IMR-90 (cell line): ENCODE measurements around the gene CTDSP2. TPM values are rescaled to one million over a fixed set of nuclear protein-coding genes. Genes with fewer than 3 reads are reported as not detected.
A peak's percentile ranks its signal among the peaks of the same experiment; 100 is the strongest.

Source experiments
- ATAC-seq: fragments of 200-7000 bp; cut with Tn5 transposase; 2 replicates; pipeline ENCODE4 v1.9.1; 2020; ENCODE audit warnings: low read depth, mild to moderate bottlenecking, moderate library complexity
- BruUV-seq: library from RNA; stranded (reverse); fragments of 400-500 nt; replicated peaks from 2 replicates; lab custom pipeline; 2021; lab: Mats Ljungman, UMichigan
- CTCF ChIA-PET: fragments of 300-600 bp; formaldehyde crosslinking; extraction: SDS; loops from one replicate; lab custom pipeline; 2021; ENCODE audit warnings: antibody characterized with exemption; lab: Yijun Ruan, JAX
- POLR2A ChIA-PET: fragments of 300-600 bp; sonication (Branson Sonifier 250); formaldehyde crosslinking; loops from one replicate; lab custom pipeline; 2022; ENCODE audit warnings: antibody characterized with exemption; ENCODE audit not compliant: unreplicated experiment; lab: Charles Lee
- DNase-seq: peaks from one replicate; pipeline ENCODE4 v3.0.0; 2013
- H2AFZ ChIP-seq: replicated peaks from 2 replicates; pipeline ENCODE3; 2013; ENCODE audit warnings: low read length, mild to moderate bottlenecking; ENCODE audit not compliant: poor library complexity
- H2AK5ac ChIP-seq: 2 replicates; pipeline ENCODE4 v1.6.1; 2013; ENCODE audit warnings: low read depth, low read length, inconsistent platforms
- H2AK9ac ChIP-seq: replicated peaks from 2 replicates; pipeline ENCODE3; 2013; ENCODE audit warnings: mild to moderate bottlenecking, low read depth, low read length, moderate library complexity; ENCODE audit not compliant: poor library complexity
- H2BK120ac ChIP-seq: 2 replicates; pipeline ENCODE4 v1.6.1; 2013; ENCODE audit warnings: low read depth, low read length, inconsistent platforms
- H2BK15ac ChIP-seq: 3 replicates; pipeline ENCODE4 v1.6.1; 2013; ENCODE audit warnings: low read depth, low read length, inconsistent platforms
- H2BK20ac ChIP-seq: 2 replicates; pipeline ENCODE4 v1.6.1; 2013; ENCODE audit warnings: low read depth, mild to moderate bottlenecking, inconsistent platforms, low read length, moderate library complexity
- H2BK5ac ChIP-seq: 2 replicates; pipeline ENCODE4 v1.6.1; 2013; ENCODE audit warnings: mild to moderate bottlenecking, low read depth, low read length, inconsistent platforms; ENCODE audit not compliant: poor library complexity, severe bottlenecking
- H3K14ac ChIP-seq: replicated peaks from 2 replicates; pipeline ENCODE4 v1.6.1; 2013; ENCODE audit warnings: low read depth, low read length, inconsistent platforms
- H3K18ac ChIP-seq: 2 replicates; pipeline ENCODE4 v1.6.1; 2013; ENCODE audit warnings: low read depth, low read length, control low read depth
- H3K23ac ChIP-seq: 2 replicates; pipeline ENCODE4 v1.6.1; 2013; ENCODE audit warnings: low read depth, low read length, inconsistent platforms
- H3K27ac ChIP-seq: 2 replicates; pipeline ENCODE4 v1.5.1; 2013; ENCODE audit warnings: mild to moderate bottlenecking, control low read depth, low read length; ENCODE audit not compliant: insufficient read depth
- H3K27me3 ChIP-seq: 2 replicates; pipeline ENCODE4 v1.6.1; 2013; ENCODE audit warnings: low read length; ENCODE audit not compliant: control insufficient read depth, insufficient read depth
- H3K36me3 ChIP-seq: 2 replicates; pipeline ENCODE4 v1.6.1; 2013; ENCODE audit warnings: low read length, mixed read lengths; ENCODE audit not compliant: control insufficient read depth, insufficient read depth
- H3K4ac ChIP-seq: 2 replicates; pipeline ENCODE4 v1.6.1; 2013; ENCODE audit warnings: low read depth, low read length, inconsistent platforms
- H3K4me1 ChIP-seq: 2 replicates; pipeline ENCODE4 v1.6.1; 2013; ENCODE audit warnings: low read length, mixed read lengths; ENCODE audit not compliant: control insufficient read depth, insufficient read depth
- H3K4me2 ChIP-seq: 2 replicates; pipeline ENCODE4 v1.6.1; 2013; ENCODE audit warnings: low read depth, mild to moderate bottlenecking, control low read depth, low read length, moderate library complexity
- H3K4me3 ChIP-seq: 2 replicates; pipeline ENCODE4 v1.5.1; 2013; ENCODE audit warnings: low read depth, mild to moderate bottlenecking, control low read depth, low read length, moderate library complexity; ENCODE audit not compliant: insufficient read depth
- H3K56ac ChIP-seq: 2 replicates; pipeline ENCODE4 v1.6.1; 2013; ENCODE audit warnings: low read length, inconsistent platforms; ENCODE audit not compliant: insufficient read depth; ENCODE audit errors: extremely low read depth
- H3K79me1 ChIP-seq, 2 experiments: 2 replicates each; pipeline ENCODE4 v1.6.1; 2013; ENCODE audit warnings: low read length in 2 of 2, inconsistent platforms in 1 of 2, low read depth in 1 of 2
- H3K9ac ChIP-seq: 2 replicates; pipeline ENCODE4 v1.6.1; 2013; ENCODE audit warnings: low read depth, low read length, control low read depth
- H3K9me1 ChIP-seq: 2 replicates; pipeline ENCODE4 v1.6.1; 2013; ENCODE audit warnings: low read length, inconsistent platforms; ENCODE audit not compliant: insufficient read depth
- H3K9me3 ChIP-seq: 2 replicates; pipeline ENCODE4 v1.6.1; 2013; ENCODE audit warnings: low read length; ENCODE audit not compliant: control insufficient read depth, insufficient read depth
- H4K20me1 ChIP-seq: 2 replicates; pipeline ENCODE4 v1.6.1; 2013; ENCODE audit warnings: low read length, inconsistent platforms; ENCODE audit not compliant: insufficient read depth
- H4K5ac ChIP-seq: 2 replicates; pipeline ENCODE4 v1.6.1; 2013; ENCODE audit warnings: mild to moderate bottlenecking, low read depth, low read length, control low read depth
- H4K8ac ChIP-seq, 2 experiments: 2 replicates each; pipeline ENCODE4 v1.6.1; 2013; ENCODE audit warnings: low read depth in 2 of 2, low read length in 2 of 2, control low read depth in 1 of 2, inconsistent platforms in 1 of 2
- H4K91ac ChIP-seq: 2 replicates; pipeline ENCODE4 v1.6.1; 2013; ENCODE audit warnings: low read depth, low read length, inconsistent platforms; ENCODE audit not compliant: insufficient read depth
- CEBPB ChIP-seq: IDR thresholded peaks from 2 replicates; pipeline ENCODE4 v1.6.1; 2012; ENCODE audit warnings: low read depth, low read length, improper control_type of control experiment
- FOS ChIP-seq: fragments of 150-350 bp; IDR thresholded peaks from 2 replicates; pipeline ENCODE4 v1.6.1; 2016; ENCODE audit warnings: low read depth, low read length
- POLR2A ChIP-seq: IDR thresholded peaks from 2 replicates; pipeline ENCODE4 v1.6.1; 2012; ENCODE audit warnings: mild to moderate bottlenecking, low read depth, low read length
- RAD21 ChIP-seq: IDR thresholded peaks from 2 replicates; pipeline ENCODE4 v1.6.1; 2012; ENCODE audit warnings: low read length, improper control_type of control experiment
- RFX5 ChIP-seq: IDR thresholded peaks from 2 replicates; pipeline ENCODE4 v1.8.0; 2012; ENCODE audit warnings: low read depth, mild to moderate bottlenecking, low read length, moderate library complexity
- SMC3 ChIP-seq: fragments of 150-350 bp; IDR thresholded peaks from 2 replicates; pipeline ENCODE4 v1.6.1; 2016; ENCODE audit warnings: low read depth, mild to moderate bottlenecking, antibody characterized with exemption, low read length, moderate library complexity
- WGBS, 2 experiments: methylation state at CpG; one replicate each; pipeline versions ENCODE4 v1.1.5 to v1.1.7; 2013; ENCODE audit warnings: missing lambda C conversion rate in 2 of 2; ENCODE audit not compliant: insufficient read length in 1 of 2; ENCODE audit errors: extremely low coverage in 2 of 2; 5-methylcytosine and 5-hydroxymethylcytosine counted together
- dilution Hi-C: fragments of 300-500 bp; cut with HindIII; formaldehyde crosslinking; loops from one replicate; pipeline ENCODE4 v1.14.3; 2018; ENCODE audit warnings: low sequenced_read_pairs; ENCODE audit not compliant: unreplicated experiment
- in situ Hi-C: fragments of 300-500 bp; cut with MboI; formaldehyde crosslinking; loops from 3 replicates; pipeline ENCODE4 v1.14.3; 2019; ENCODE audit warnings: low sequenced_read_pairs, inconsistent platforms, mixed read lengths
- intact Hi-C: fragments of 100-400 bp; cut with micrococcal nuclease; formaldehyde crosslinking; loops from 2 replicates; pipeline ENCODE4 v1.10.0; 2022
- polyA plus RNA-seq, 3 experiments: library from polyadenylated mRNA; depleted of rRNA; stranded (reverse); fragments of >200 nt; gene quantifications; 2 replicates each; pipeline ENCODE4 v1.2.3, GENCODE V29; 2012; ENCODE audit warnings: low replicate concordance in 1 of 3
- total RNA-seq: library from RNA; depleted of rRNA; stranded (reverse); fragments of >200 nt; gene quantifications from 2 replicates; pipeline ENCODE4 v1.2.3, GENCODE V29; 2012

CTDSP2 gene
- total and polyA plus RNA-seq, 2 of the 4 experiments (the other 2 are of a cell fraction) = 114 to 156 TPM

DNA sequence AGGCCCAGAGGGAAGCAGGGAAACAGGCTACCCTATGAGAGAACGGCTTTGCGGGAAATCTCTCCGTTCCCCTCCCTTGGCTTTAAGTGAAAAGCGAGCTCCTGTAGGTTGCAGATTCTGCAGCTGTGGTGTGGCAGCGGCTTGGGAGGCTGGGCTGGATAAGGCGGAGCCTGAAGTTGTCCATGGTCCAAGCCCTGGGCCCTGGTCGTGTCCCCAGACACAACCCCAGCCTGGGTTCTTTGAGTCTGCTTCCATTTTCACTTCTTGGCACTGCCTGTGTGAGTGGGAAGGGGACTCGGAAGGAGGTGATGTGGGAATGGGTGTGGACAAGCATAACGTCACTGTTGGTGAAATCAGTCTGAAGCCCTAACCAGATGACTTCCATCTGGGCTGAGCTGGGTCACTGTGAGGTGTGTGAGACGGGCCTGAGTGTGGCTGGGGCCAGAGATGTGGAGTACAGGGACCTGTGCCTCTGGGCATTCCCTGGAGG is 43.0 kb upstream of the CTDSP2 start:
- peak overlapping the region; percentile 93 for H2BK5ac ChIP-seq
- H2AK5ac ChIP-seq = peak overlapping the region; percentile 99
- H3K4ac ChIP-seq = peak overlapping the region; percentile 99
- H3K4me2 ChIP-seq = peak overlapping the region; percentile 63
- peaks cover 3 to 52% of the 10 kb centered on the region in 2 experiments; a peak in 3 of 4 replicates for H3K79me1 ChIP-seq
- intact Hi-C loops = loop anchor here (2.0 kb wide), 1 partner anchor 25 kb away; no protein-coding TSS in a partner anchor
- 14% methylated on average over 6 of the region's 10 CpGs; no CpG with 5 or more reads in 1 of the 2 experiments for WGBS, 2 experiments
- peak overlapping the region; percentile 94 for H4K91ac ChIP-seq
- in situ Hi-C loops = no loop called here
- BruUV-seq = no TSS peak
- peak; percentile 36 for ATAC-seq
- no peaks in the 10 kb centered on the region for H3K36me3 ChIP-seq
- no peaks in the 10 kb centered on the region for H4K20me1 ChIP-seq
- H3K18ac ChIP-seq = peak overlapping the region; percentile 84
- peaks cover 45% of the 10 kb centered on the region for H3K4me1 ChIP-seq
- H3K27me3 ChIP-seq = no peaks in the 10 kb centered on the region
- H3K9ac ChIP-seq = peak overlapping the region; percentile 67
- ChIA-PET CTCF (interaction anchor here (0.6 kb wide), 1 partner anchor 17 kb away, joined by 4 read pairs; no protein-coding TSS in a partner anchor), POLR2A (interaction anchor here (0.5 to 1.0 kb wide), 5 partner anchors 11 to 31 kb away, joined by 3 to 15 read pairs (median 3); no protein-coding TSS in a partner anchor)
- H4K5ac ChIP-seq = peak overlapping the region; percentile 77
- peak overlapping the region; percentile 92 for H2AK9ac ChIP-seq
- peak overlapping the region; percentile 89; the same call in 2 of the 3 replicates for H2BK15ac ChIP-seq
- TF ChIP-seq SMC3 = 0 out of 2 replicates have a peak, but pooled peaks have one; percentile 7
- TF ChIP-seq FOS = peak; percentile 13; the same call in 1 of the 2 replicates
- TF ChIP-seq RAD21 = no peak
- TF ChIP-seq RFX5 = no peak
- TF ChIP-seq POLR2A = 0 out of 2 replicates have a peak, but pooled peaks have one; percentile 33
- peak; percentile 50; the same call in 1 of the 2 replicates for TF ChIP-seq CEBPB
- peak overlapping the region; percentile 5; the same call in 1 of the 2 replicates for H3K4me3 ChIP-seq
- H3K56ac ChIP-seq = peak overlapping the region; percentile 73
- H3K27ac ChIP-seq = peak overlapping the region; percentile 90
- H2AFZ ChIP-seq = peak overlapping the region; percentile 74
- peak overlapping the region; percentile 94 for H3K23ac ChIP-seq
- H4K8ac ChIP-seq = peak overlapping the region; percentile 66 to 94
- peaks cover 30% of the 10 kb centered on the region for H3K9me1 ChIP-seq
- H3K14ac ChIP-seq = peak overlapping the region; percentile 93
- peak overlapping the region; percentile 94 for H2BK20ac ChIP-seq
- DNase-seq = peak; percentile 93
- 0 out of 2 replicates have a peak, but pooled peaks cover 3% of the 10 kb centered on the region for H3K9me3 ChIP-seq
- dilution Hi-C loops = no loop called here
- H2BK120ac ChIP-seq = peak overlapping the region; percentile 96
